ENCODE measurements around the gene CLEC4G. TPM values are rescaled to one million over a fixed set of nuclear protein-coding genes. Genes with fewer than 3 reads are reported as not detected.

The CLEC4G gene
- total and polyA plus RNA-seq, 5 experiments from 2014 or later, result not detected

DNA sequence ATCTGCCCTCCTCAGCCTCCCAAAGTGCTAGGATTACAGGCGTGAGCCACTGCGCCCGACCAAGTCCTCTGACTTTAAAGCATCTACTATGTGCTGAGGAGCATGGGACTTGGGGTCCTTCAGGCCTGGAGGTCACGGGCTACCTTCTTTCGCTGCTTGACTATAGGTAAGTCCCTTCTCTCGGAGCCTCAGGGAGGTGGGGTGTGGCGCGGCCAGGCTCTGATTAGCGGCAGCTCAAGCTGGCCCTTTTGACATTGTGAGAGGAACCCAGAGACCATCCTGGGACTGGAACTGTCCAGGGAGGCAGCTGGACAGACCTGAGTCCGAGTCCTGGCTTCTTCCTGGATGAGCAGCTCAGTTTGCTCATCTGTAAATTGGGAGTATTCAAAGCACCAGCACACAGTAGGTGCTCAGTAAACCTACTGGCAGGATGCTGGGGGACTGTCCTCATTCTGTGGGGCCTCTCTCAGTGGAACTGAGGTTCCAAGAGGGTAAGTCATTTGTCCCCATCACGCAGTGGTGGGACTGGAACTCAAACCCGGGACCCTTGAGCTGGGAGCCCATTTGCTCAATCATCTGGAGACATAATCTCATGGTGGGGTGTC, 30.8 kb downstream of the CLEC4G start:
- ATAC-seq (no peak), DNase-seq (no peak)
- POLR2A ChIA-PET, result interaction anchor here (0.6 to 1.4 kb wide), 5 partner anchors 13 to 791 kb away, joined by 3 to 5 read pairs (median 3); partner anchors contain the start of gene TRAPPC5
- Mint-ChIP-seq H3K9me3 (no peaks in the 10 kb centered on the region), H3K4me1 (peaks cover 21 to 68% (median 54%) of the 10 kb centered on the region in 4 donors), H3K36me3 (no peaks in the 10 kb centered on the region), H3K27me3 (peaks cover 0 to 6% (median 0%) of the 10 kb centered on the region in 5 donors), H3K27ac (peak overlapping the region in 3 of 10 donors; percentile 4 to 98 (median 84)), H3K4me3 (peak overlapping the region in 1 of 10 donors; percentile 65)

DNA sequence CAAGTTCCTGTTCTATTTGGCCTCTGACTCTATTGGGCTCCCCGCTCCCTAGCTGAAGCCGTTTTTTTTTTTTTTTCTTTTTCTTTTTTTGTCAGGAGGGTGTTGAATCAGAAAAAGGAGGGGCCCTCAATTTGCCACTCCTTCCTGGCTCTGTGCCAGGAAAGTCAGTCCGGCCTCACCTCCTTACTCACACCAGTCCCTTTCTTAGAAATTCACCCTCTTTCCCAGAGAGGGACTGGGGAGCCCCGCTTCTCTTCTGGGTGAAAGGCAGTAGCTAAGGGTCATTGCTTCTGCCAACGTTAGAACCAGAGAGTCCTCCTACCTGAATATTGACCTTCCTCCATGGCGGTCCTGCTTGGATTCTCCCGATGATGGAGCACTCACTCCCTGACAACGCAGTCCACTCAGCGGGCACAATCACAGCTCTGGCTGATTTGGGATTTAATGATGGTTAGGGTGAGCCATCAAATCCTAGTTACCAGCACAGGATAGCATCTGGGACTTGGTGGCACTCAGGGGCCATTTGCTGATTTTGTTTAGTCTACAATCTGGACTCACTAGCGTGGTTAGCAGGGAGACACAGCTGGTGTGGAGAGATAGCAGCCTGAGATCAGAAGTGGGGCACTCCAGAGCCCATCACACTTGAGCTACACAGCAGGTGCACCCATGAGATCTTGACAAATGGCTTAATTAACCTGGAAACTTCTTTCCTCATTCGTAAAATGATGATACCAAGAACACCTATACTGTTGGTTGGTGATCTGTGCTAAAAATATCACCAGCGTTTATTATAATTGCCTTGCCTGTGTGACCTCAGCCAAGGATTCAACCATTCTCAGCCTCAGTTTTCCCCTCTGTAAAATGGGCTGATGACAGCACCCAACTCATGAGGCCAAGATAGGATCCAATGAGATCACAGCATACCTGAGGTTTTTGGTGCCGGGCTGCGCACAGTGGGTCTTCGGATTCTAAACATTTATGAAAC, 32.2 kb downstream of the CLEC4G start:
- H3K4me3 Mint-ChIP-seq, result peak overlapping the region in 1 of 10 donors; percentile 63

DNA sequence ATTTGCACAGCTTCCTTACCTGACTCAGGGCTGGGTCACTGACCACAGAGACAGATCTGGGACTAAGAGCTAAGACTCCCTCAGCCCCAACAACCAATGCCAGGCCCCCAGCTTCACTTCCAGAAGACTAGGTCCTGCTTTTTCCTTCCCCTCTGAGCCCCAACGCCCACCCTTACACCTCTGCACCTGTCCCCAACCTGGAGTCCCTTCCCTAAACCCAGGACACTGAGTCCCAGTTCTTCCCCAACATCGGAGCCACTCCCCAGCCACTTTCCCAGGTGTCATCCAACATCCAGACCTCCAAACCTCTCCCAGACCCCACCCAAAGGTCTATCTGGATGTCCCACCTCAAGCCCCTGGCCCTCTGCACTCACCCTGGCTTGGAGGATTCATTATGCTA, 32.9 kb downstream of the CLEC4G start:
- Mint-ChIP-seq H3K36me3 (no peaks in the 10 kb centered on the region), H3K9me3 (no peaks in the 10 kb centered on the region), H3K27me3 (peaks cover 0 to 6% (median 0%) of the 10 kb centered on the region in 5 donors), H3K4me3 (peak overlapping the region in 1 of 10 donors; percentile 63), H3K4me1 (peaks cover 18 to 63% (median 37%) of the 10 kb centered on the region in 4 donors), H3K27ac (peak overlapping the region in 3 of 10 donors; percentile 24 to 81 (median 65))
- ATAC-seq (no peak), DNase-seq (no peak)
- POLR2A ChIA-PET, result interaction anchor here (0.8 to 1.0 kb wide), 2 partner anchors 8 to 18 kb away, joined by 4 read pairs; partner anchors contain the start of gene TRAPPC5

More for the DNA sequence above, 32.2 kb downstream of the CLEC4G start:
- Mint-ChIP-seq H3K36me3 (no peaks in the 10 kb centered on the region), H3K27ac (peak overlapping the region in 8 of 10 donors; percentile 20 to 81 (median 54)), H3K27me3 (peaks cover 0 to 6% (median 0%) of the 10 kb centered on the region in 5 donors), H3K9me3 (no peaks in the 10 kb centered on the region), H3K4me1 (peaks cover 15 to 62% (median 41%) of the 10 kb centered on the region in 4 donors)
- no peak for DNase-seq
- ATAC-seq, result no peak
- POLR2A ChIA-PET, result interaction anchor here (0.8 kb wide), 1 partner anchor 19 kb away, joined by 4 read pairs; the partner anchor contains the start of gene TRAPPC5

DNA sequence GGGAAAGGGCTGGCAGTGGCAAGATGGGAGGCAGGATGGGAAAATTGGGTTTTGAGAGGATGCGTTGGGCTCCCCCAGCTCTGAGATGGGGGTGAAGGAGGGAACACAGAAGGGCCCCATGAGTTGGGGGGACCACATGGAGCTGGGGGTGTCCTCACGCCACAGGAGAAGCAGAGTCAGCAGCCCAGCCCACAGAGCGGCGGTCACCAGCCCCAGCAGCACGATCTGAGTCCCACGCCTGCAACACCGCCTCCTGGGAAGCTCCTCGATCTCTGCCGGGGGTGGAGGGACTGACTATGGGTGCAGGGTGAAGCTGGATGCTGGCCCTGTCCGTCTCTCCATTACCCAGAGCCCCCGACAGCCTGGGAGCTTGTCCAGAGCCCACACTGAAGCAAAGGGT, 33.3 kb downstream of the CLEC4G start:
- DNase-seq, result no peak
- peaks cover 0 to 6% (median 0%) of the 10 kb centered on the region in 5 donors for H3K27me3 Mint-ChIP-seq
- H3K36me3 Mint-ChIP-seq, result no peaks in the 10 kb centered on the region
- no peak for ATAC-seq
- no peaks in the 10 kb centered on the region for H3K9me3 Mint-ChIP-seq
- peak overlapping the region in 1 of 10 donors; percentile 65 for H3K27ac Mint-ChIP-seq
- no peak overlapping the region for H3K4me3 Mint-ChIP-seq
- POLR2A ChIA-PET, result interaction anchor here (0.6 to 2.6 kb wide), 5 partner anchors 8 to 313 kb away, joined by 3 to 11 read pairs (median 4); partner anchors contain the start of gene TRAPPC5
- peaks cover 15 to 61% (median 33%) of the 10 kb centered on the region in 4 donors for H3K4me1 Mint-ChIP-seq

DNA sequence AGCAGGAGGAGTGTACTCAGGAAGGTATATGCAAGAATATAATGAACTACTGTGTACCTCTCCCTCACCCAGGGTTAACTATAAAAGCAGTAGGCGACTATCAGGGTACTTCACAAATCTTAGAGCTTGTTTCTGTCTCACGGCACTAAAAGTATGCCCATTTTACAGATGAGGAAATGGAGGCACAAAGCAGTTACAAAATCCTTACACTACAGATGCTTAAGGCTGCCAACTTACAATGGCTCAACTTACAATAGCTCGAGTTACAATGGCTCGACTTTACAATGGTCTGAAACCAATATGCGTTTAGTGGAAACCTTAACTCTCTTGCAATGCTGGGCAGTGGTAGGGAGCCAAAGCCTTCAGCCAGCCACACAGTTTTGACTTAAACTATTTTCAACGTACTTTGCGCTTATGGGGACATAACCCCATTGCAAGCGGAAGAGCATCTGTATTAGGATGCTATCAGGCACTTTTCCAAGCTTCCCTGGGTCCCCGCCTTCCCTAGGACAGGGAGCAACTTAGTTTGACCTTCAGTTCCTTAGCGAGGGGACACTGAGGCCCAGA, 34.1 kb downstream of the CLEC4G start:
- peaks cover 11 to 56% (median 28%) of the 10 kb centered on the region in 4 donors for H3K4me1 Mint-ChIP-seq
- H3K9me3 Mint-ChIP-seq, result no peaks in the 10 kb centered on the region
- H3K27me3 Mint-ChIP-seq, result peaks cover 0 to 6% (median 0%) of the 10 kb centered on the region in 5 donors
- H3K4me3 Mint-ChIP-seq, result no peak overlapping the region
- DNase-seq (no peak), ATAC-seq (no peak)
- POLR2A ChIA-PET, result interaction anchor here (0.6 to 2.6 kb wide), 3 partner anchors 11 to 306 kb away, joined by 3 to 11 read pairs (median 3); partner anchors contain the start of gene TRAPPC5
- H3K27ac Mint-ChIP-seq, result no peak overlapping the region
- H3K36me3 Mint-ChIP-seq, result no peaks in the 10 kb centered on the region

DNA sequence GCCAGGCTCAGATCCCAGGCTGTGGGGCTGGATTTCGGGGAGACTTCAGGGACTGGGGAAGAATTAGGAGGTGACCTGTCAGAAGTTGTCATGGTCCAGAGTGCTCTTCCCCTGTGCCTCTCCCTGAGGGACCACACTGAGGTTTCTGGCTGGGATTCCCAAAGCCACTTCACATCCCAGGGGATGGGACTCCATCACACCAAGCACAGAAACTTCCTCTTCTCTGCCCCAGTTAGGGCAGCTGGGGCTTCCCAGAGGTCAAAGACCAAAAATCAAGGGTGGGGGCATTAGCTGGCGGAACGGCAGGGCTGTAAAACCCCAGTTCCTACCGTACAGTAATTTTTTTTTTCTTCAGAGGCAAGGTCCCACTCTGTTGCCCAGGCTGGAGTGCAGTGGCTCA, 37.4 kb downstream of the CLEC4G start:
- Mint-ChIP-seq H3K27me3 (peaks cover 0 to 7% (median 0%) of the 10 kb centered on the region in 5 donors), H3K4me3 (peak overlapping the region in 1 of 10 donors; percentile 39), H3K36me3 (no peaks in the 10 kb centered on the region), H3K27ac (peak overlapping the region in 2 of 10 donors; percentile 41 to 60), H3K4me1 (peaks cover 7 to 39% (median 17%) of the 10 kb centered on the region in 4 donors), H3K9me3 (no peaks in the 10 kb centered on the region)
- POLR2A ChIA-PET, result interaction anchor here (1.2 kb wide), 1 partner anchor 11 kb away, joined by 3 read pairs; no protein-coding TSS in a partner anchor
- ATAC-seq (no peak), DNase-seq (no peak)

DNA sequence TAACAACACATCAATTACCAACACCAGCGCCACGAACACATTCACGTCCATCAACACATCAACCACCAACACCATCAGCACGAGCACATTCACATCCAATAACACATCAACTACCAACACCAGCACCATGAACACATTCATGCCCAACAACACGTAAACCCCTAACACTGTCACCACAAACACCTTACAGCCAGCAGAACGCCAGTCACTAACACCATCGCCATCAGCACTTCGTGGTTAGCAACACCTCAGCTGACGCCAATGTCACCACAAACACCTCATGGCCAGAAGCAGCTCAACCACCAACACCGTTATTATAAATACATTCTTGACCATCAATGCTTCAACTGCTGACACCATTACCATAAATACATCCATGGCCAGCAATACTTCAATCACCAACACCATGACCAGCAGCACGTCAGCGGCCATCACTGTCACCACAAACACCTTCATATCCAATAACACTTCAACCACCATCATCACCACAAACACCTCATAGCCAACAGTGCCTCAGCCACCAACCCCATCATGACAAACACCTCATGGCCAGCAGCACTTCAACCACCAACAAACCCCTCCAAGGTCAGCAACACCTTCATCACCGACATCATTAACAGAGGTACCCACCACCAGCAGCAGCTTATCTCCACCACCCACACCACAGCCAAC, 39.4 kb downstream of the CLEC4G start:
- H3K4me1 Mint-ChIP-seq, result peaks cover 3 to 27% (median 10%) of the 10 kb centered on the region in 4 donors

DNA sequence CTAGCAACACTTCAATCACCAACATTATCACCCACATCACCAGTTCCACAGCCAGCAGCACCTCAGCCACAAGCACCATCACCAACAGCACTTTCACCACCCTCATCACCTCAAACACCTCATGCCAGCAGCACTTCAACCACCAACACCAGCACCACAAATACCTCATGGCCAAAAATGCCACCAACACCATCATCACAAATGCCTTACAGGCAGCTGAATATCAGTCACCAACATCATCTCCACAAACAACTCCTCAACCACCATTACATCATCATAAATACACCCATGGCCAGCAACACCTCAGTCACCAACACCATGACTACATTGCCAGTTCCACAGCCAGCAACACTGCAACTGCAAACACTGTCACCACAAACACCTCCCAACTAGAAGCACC, 40.4 kb downstream of the CLEC4G start:
- POLR2A ChIA-PET, result no interaction called here
- no peak overlapping the region for H3K4me3 Mint-ChIP-seq
- H3K4me1 Mint-ChIP-seq, result peaks cover 3 to 23% (median 10%) of the 10 kb centered on the region in 4 donors
- H3K36me3 Mint-ChIP-seq, result no peaks in the 10 kb centered on the region
- DNase-seq (peak in 1 of 10 donors; percentile 40), ATAC-seq (no peak)
- H3K27ac Mint-ChIP-seq, result no peak overlapping the region
- peaks cover 0 to 1% (median 0%) of the 10 kb centered on the region in 5 donors for H3K27me3 Mint-ChIP-seq
- H3K9me3 Mint-ChIP-seq, result peaks cover 0 to 1% (median 0%) of the 10 kb centered on the region in 9 donors

More for the DNA sequence above, 39.4 kb downstream of the CLEC4G start:
- no peak for ATAC-seq
- POLR2A ChIA-PET, result no interaction called here
- peak in 1 of 10 donors; percentile 46 for DNase-seq
- H3K9me3 Mint-ChIP-seq, result no peaks in the 10 kb centered on the region
- H3K27ac Mint-ChIP-seq, result no peak overlapping the region
- H3K27me3 Mint-ChIP-seq, result peaks cover 0 to 3% (median 0%) of the 10 kb centered on the region in 5 donors
- H3K4me3 Mint-ChIP-seq, result no peak overlapping the region
- no peaks in the 10 kb centered on the region for H3K36me3 Mint-ChIP-seq

DNA sequence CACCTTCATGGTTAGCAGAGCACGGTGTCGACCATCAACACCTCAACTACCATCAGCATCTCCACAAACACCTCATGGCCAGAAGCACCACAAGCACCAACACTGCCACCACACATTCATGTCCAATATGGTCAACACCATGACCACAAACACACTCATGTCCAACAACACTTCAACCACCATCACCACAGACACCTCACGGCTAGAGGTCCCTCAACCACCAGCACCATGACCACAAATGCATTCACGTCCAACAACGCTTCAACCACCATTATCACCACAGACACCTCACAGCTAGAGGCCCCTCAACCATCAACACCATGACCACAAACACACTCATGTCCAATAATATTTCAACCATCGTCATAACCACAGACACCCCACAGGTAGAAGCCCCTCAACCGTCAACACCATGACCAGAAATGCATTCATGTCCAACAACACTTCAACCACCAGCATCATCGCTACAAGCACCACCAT, 41.1 kb downstream of the CLEC4G start:
- Mint-ChIP-seq H3K4me1 (peaks cover 7 to 22% (median 14%) of the 10 kb centered on the region in 4 donors), H3K27ac (no peak overlapping the region), H3K36me3 (no peaks in the 10 kb centered on the region), H3K9me3 (peaks cover 0 to 3% (median 0%) of the 10 kb centered on the region in 9 donors), H3K27me3 (peaks cover 0 to 1% (median 0%) of the 10 kb centered on the region in 5 donors), H3K4me3 (no peak overlapping the region)
- ATAC-seq (no peak), DNase-seq (peak in 1 of 10 donors; percentile 27)
- POLR2A ChIA-PET, result interaction anchor here (0.8 kb wide), 1 partner anchor 10 kb away, joined by 4 read pairs; the partner anchor contains the start of gene TRAPPC5

DNA sequence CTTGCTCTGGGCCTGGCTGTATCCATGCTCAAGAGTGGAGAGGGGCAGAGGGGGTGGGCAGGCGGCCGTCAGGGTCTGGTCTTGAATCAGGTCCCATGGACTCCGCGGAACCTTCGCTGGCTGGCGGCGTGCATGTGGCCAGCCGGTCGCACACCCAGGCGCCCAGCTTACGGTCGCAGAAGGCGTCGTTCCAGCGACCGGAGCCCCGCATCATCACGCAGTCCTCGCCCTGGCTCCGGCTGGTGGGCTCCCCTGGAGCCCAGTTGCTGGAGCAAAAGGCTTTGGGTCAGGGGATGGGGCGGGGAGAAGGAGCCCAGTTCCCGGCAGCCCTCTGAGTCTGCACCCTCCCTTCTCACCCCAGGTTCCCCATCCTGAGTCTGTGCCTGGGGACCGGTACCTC, 42.7 kb downstream of the CLEC4G start:
- no peak overlapping the region for H3K4me3 Mint-ChIP-seq
- POLR2A ChIA-PET, result interaction anchor here (1.6 kb wide), 1 partner anchor 16 kb away, joined by 7 read pairs; no protein-coding TSS in a partner anchor
- no peak for ATAC-seq

DNA sequence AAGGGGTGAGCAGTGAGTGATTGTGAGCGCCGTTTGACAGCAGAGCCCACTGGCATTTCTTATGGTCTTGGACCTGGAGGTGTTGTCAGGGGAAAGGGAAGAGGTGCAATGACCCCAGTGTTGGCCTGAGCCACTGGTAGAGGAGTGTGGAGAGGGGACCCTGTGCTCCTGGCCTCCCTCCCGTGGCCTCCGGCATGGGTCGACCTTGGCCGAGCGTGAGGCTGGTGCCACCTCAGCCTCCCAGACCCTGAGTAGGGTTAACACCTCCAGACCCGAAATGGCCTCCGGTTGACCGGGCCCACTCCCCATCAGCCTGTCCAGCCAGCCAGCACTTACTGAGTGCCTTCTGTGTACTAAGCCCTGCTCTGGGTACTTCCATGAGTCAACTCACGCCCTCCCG, 44.7 kb downstream of the CLEC4G start:
- Mint-ChIP-seq H3K4me1 (peaks cover 11 to 24% (median 18%) of the 10 kb centered on the region in 4 donors), H3K9me3 (peaks cover 0 to 3% (median 0%) of the 10 kb centered on the region in 9 donors), H3K27ac (peak overlapping the region in 4 of 10 donors; percentile 46 to 73 (median 57)), H3K4me3 (no peak overlapping the region), H3K36me3 (peaks cover 0 to 19% (median 3%) of the 10 kb centered on the region in 3 donors), H3K27me3 (peaks cover 0 to 1% (median 0%) of the 10 kb centered on the region in 5 donors)
- DNase-seq (no peak), ATAC-seq (no peak)
- POLR2A ChIA-PET, result no interaction called here

More for the DNA sequence above, 42.7 kb downstream of the CLEC4G start:
- H3K27me3 Mint-ChIP-seq, result peaks cover 0 to 1% (median 0%) of the 10 kb centered on the region in 5 donors
- H3K4me1 Mint-ChIP-seq, result peaks cover 8 to 19% (median 15%) of the 10 kb centered on the region in 4 donors
- H3K27ac Mint-ChIP-seq, result peak overlapping the region in 1 of 10 donors; percentile 28
- no peak for DNase-seq
- H3K9me3 Mint-ChIP-seq, result peaks cover 0 to 3% (median 0%) of the 10 kb centered on the region in 9 donors
- H3K36me3 Mint-ChIP-seq, result peaks cover 0 to 6% (median 3%) of the 10 kb centered on the region in 3 donors

Measured in naive thymus-derived CD8-positive, alpha-beta T cell (primary cell).